Measurements from ENCODE around the gene ZNF784.

DNA sequence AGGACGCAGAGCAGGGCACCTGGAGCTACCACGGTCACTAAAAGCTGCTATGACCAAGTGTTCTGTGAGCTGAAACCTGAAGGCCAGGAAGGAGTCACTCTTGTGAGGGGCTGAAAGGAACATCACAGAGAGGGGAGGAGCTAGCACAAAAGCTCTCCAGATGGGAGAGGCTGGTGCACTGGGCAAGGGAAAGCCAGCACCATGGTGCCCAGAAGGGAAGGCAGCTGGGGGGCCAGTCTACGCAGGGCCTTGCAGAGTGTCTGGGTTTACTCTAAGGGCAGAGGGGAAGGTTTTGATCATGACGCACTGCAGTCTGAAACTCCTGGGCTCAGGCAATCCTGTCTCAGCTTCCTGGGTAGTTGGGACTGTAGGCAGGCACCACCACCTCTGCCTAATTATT lies 12.4 kb upstream of the ZNF784 start:
- no peak for TF ChIP-seq EZH2 (IDR thresholded peaks at IDR 0.05; ENCODE audit: insufficient read depth, poor library complexity, severe bottlenecking)
- no peak for TF ChIP-seq EZH2phosphoT487 (IDR thresholded peaks at IDR 0.05; ENCODE audit: insufficient read depth, low read depth)
